HCT116 (cell line): ENCODE results near the gene SUPT6H. TPM values are rescaled to one million over a fixed set of nuclear protein-coding genes. Genes with fewer than 3 reads are reported as not detected.

Experiments
- ATAC-seq: fragments of 200-7000 bp; cut with Tn5 transposase; 2 replicates; pipeline ENCODE4 v1.9.1; 2020; ENCODE audit warnings: mild to moderate bottlenecking, moderate library complexity
- BruUV-seq: library from RNA; stranded (reverse); fragments of 400-500 nt; replicated peaks from 2 replicates; lab custom pipeline; 2021; lab: Mats Ljungman, UMichigan
- CTCF ChIA-PET: fragments of 300-600 bp; sonication (Branson Sonifier 250); formaldehyde crosslinking; loops from one replicate; lab custom pipeline; 2021; ENCODE audit warnings: antibody characterized with exemption; lab: Charles Lee
- POLR2A ChIA-PET: fragments of 300-600, 350-600 bp; sonication (Branson Sonifier 250); formaldehyde crosslinking; loops from one replicate; lab custom pipeline; 2021; ENCODE audit warnings: antibody characterized with exemption; lab: Charles Lee
- RAD21 ChIA-PET, 2 experiments: fragments of 300-600 bp; sonication (Branson Sonifier 250); formaldehyde crosslinking; loops; one replicate each; lab custom pipeline; 2023; ENCODE audit warnings: low total read pairs in 2 of 2; ENCODE audit not compliant: uncharacterized antibody in 2 of 2, unreplicated experiment in 2 of 2, low non-redundant PET in 1 of 2; lab: Charles Lee
- DNase-seq: peaks from one replicate; pipeline ENCODE4 v3.0.0-alpha.2; 2010; ENCODE audit warnings: low read depth, low spot score
- H2AFZ ChIP-seq: fragments of 200-600 bp; shearing (Covaris generic), sonication (generic); 2 replicates; pipeline ENCODE4 v1.6.1; 2017; ENCODE audit warnings: low read depth, mixed run types, mixed read lengths, antibody characterized with exemption, low read length; ENCODE audit not compliant: poor library complexity, severe bottlenecking
- H3K27ac ChIP-seq: 2 replicates; pipeline ENCODE4 v1.5.1; 2012; ENCODE audit warnings: low read depth, low read length
- H3K27me3 ChIP-seq: fragments of 200-600 bp; sonication (generic); 2 replicates; pipeline ENCODE4 v1.6.1; 2016; ENCODE audit warnings: mixed run types, low read length, mixed read lengths; ENCODE audit not compliant: insufficient read depth
- H3K36me3 ChIP-seq, 2 experiments: fragments of 200-500 bp in 1 of 2; fragments of 200-600 bp in 1 of 2; sonication (Bioruptor generic) in 1 of 2; sonication (generic) in 1 of 2; 2 replicates each; pipeline versions ENCODE4 v1.5.1 to v1.6.1; 2014 to 2016; ENCODE audit warnings: low read length in 2 of 2, inconsistent platforms in 1 of 2, mixed read lengths in 1 of 2, mixed run types in 1 of 2; ENCODE audit not compliant: insufficient read depth in 2 of 2, control insufficient read depth in 1 of 2
- H3K4me1 ChIP-seq, 2 experiments: fragments of 200-600 bp in 1 of 2; sonication (generic) in 1 of 2; 2 replicates each; pipeline versions ENCODE4 v1.5.1 to v1.6.1; 2012 to 2017; ENCODE audit warnings: low read length in 2 of 2, inconsistent platforms in 1 of 2, mild to moderate bottlenecking in 1 of 2, mixed read lengths in 1 of 2, mixed run types in 1 of 2, moderate library complexity in 1 of 2; ENCODE audit not compliant: insufficient read depth in 2 of 2, control insufficient read depth in 1 of 2
- H3K4me2 ChIP-seq: fragments of 200-600 bp; sonication (generic); 2 replicates; pipeline ENCODE4 v1.6.1; 2017; ENCODE audit warnings: mixed run types, low read length, mixed read lengths
- H3K4me3 ChIP-seq, 2 experiments: fragments of 200-600 bp in 1 of 2; sonication (generic) in 1 of 2; replicated peaks in 1 of 2; 2 replicates each; pipeline ENCODE4 v1.5.1; 2011 to 2016; ENCODE audit warnings: low read length in 2 of 2, control low read depth in 1 of 2, low read depth in 1 of 2, mild to moderate bottlenecking in 1 of 2, mixed read lengths in 1 of 2, mixed run types in 1 of 2
- H3K79me2 ChIP-seq: fragments of 200-600 bp; sonication (generic); 2 replicates; pipeline ENCODE4 v1.6.1; 2017; ENCODE audit warnings: mild to moderate bottlenecking, mixed run types, low read length, moderate library complexity, mixed read lengths; ENCODE audit not compliant: insufficient read depth
- H3K9ac ChIP-seq: fragments of 200-600 bp; sonication (generic); 2 replicates; pipeline ENCODE4 v1.6.1; 2016; ENCODE audit warnings: low read length, mixed read lengths
- H3K9me2 ChIP-seq: fragments of 200-600 bp; sonication (generic), shearing (Covaris generic); 2 replicates; pipeline ENCODE4 v1.6.1; 2017; ENCODE audit warnings: mixed run types, mild to moderate bottlenecking, moderate library complexity; ENCODE audit not compliant: insufficient read depth
- H3K9me3 ChIP-seq, 2 experiments: fragments of 200-500 bp in 1 of 2; fragments of 200-600 bp in 1 of 2; sonication (Bioruptor generic) in 1 of 2; sonication (generic) in 1 of 2; 2 replicates each; pipeline ENCODE4 v1.6.1; 2014 to 2017; ENCODE audit warnings: low read length in 2 of 2, mixed read lengths in 2 of 2, inconsistent platforms in 1 of 2, low read depth in 1 of 2, mild to moderate bottlenecking in 1 of 2, mixed run types in 1 of 2, moderate library complexity in 1 of 2; ENCODE audit not compliant: control insufficient read depth in 1 of 2, insufficient read depth in 1 of 2
- H4K20me1 ChIP-seq: fragments of 200-600 bp; sonication (generic), shearing (Covaris generic); 2 replicates; pipeline ENCODE4 v1.6.1; 2017; ENCODE audit warnings: mixed run types, mild to moderate bottlenecking, moderate library complexity; ENCODE audit not compliant: insufficient read depth
- CEBPB ChIP-seq: IDR thresholded peaks from 2 replicates; pipeline ENCODE4 v1.6.1; 2012; ENCODE audit warnings: low read depth
- ELF1 ChIP-seq: IDR thresholded peaks from 2 replicates; pipeline ENCODE4 v1.6.1; 2012; ENCODE audit warnings: low read depth, borderline replicate concordance
- EZH2 ChIP-seq: fragments of 200-600 bp; sonication (generic); IDR thresholded peaks from 2 replicates; pipeline ENCODE4 v1.6.1; 2017; ENCODE audit warnings: antibody characterized with exemption, mixed run types
- EZH2phosphoT487 ChIP-seq: fragments of 200-600 bp; IDR thresholded peaks from 2 replicates; pipeline ENCODE4 v1.6.1; 2018; ENCODE audit warnings: antibody characterized with exemption, borderline replicate concordance
- FOSL1 ChIP-seq: IDR thresholded peaks from 2 replicates; pipeline ENCODE4 v1.6.1; 2012; ENCODE audit warnings: low read depth
- JUND ChIP-seq: IDR thresholded peaks from 2 replicates; pipeline ENCODE4 v1.6.1; 2012
- POLR2A ChIP-seq: IDR thresholded peaks from 2 replicates; pipeline ENCODE4 v1.7.0; 2011; ENCODE audit warnings: borderline replicate concordance; ENCODE audit not compliant: insufficient read depth, insufficient read length; ENCODE audit errors: extremely low read depth
- POLR2AphosphoS5 ChIP-seq: IDR thresholded peaks from 2 replicates; pipeline ENCODE4 v1.6.1; 2011; ENCODE audit warnings: mild to moderate bottlenecking, low read depth, low read length, moderate library complexity
- RAD21 ChIP-seq: IDR thresholded peaks from 2 replicates; pipeline ENCODE4 v1.6.1; 2012; ENCODE audit warnings: low read depth, mild to moderate bottlenecking
- SIN3A ChIP-seq: IDR thresholded peaks from 2 replicates; pipeline ENCODE4 v1.6.1; 2012; ENCODE audit warnings: low read depth
- SP1 ChIP-seq: IDR thresholded peaks from 2 replicates; pipeline ENCODE4 v1.6.1; 2012; ENCODE audit warnings: low read depth
- SRF ChIP-seq: IDR thresholded peaks from 2 replicates; pipeline ENCODE4 v1.6.1; 2012; ENCODE audit warnings: low read depth
- TCF7L2 ChIP-seq: IDR thresholded peaks from 2 replicates; pipeline ENCODE4 v1.7.0; 2011; ENCODE audit warnings: borderline replicate concordance, inconsistent platforms; ENCODE audit not compliant: insufficient read depth, insufficient read length; ENCODE audit errors: extremely low read depth
- YY1 ChIP-seq: IDR thresholded peaks from 2 replicates; pipeline ENCODE4 v1.6.1; 2011; ENCODE audit warnings: low read length, low read depth, moderate library complexity, mild to moderate bottlenecking; ENCODE audit not compliant: insufficient replicate concordance; ENCODE audit errors: extremely low read depth
- ZNF274 ChIP-seq: fragments of 200-500 bp; sonication (Bioruptor generic); IDR thresholded peaks from 2 replicates; pipeline ENCODE4 v1.6.1; 2014; ENCODE audit warnings: mild to moderate bottlenecking, low read depth, low read length, inconsistent platforms
- intact Hi-C: fragments of 100-400 bp; cut with micrococcal nuclease; formaldehyde crosslinking; loops from 2 replicates; pipeline ENCODE4 v1.10.0; 2022
- total RNA-seq: library from RNA; stranded (reverse); gene quantifications from one replicate; pipeline ENCODE4 v1.2.1, GENCODE V29; 2021; ENCODE audit not compliant: unreplicated experiment
- TF ChIP-seq, protein P1 (sequence below): IDR thresholded peaks from 2 replicates; pipeline ENCODE4 v1.6.1; 2012; ENCODE audit warnings: low read depth
- TF ChIP-seq, protein P2 (sequence below), 3 experiments: fragments of 200-600 bp in 1 of 3; sonication (generic) in 1 of 3; IDR thresholded peaks in 2 of 3; conservative IDR thresholded peaks in 1 of 3; 2 replicates each; pipeline ENCODE4 v1.5.1; 2012 to 2017; ENCODE audit warnings: low read depth in 2 of 3, low read length in 2 of 3, antibody characterized with exemption in 1 of 3, borderline replicate concordance in 1 of 3, control low read depth in 1 of 3, mild to moderate bottlenecking in 1 of 3, mixed read lengths in 1 of 3, mixed run types in 1 of 3, moderate library complexity in 1 of 3; ENCODE audit not compliant: insufficient read depth in 1 of 3
- TF ChIP-seq, protein P3 (sequence below): IDR thresholded peaks from 2 replicates; pipeline ENCODE4 v1.6.1; 2012
- TF ChIP-seq, protein P4 (sequence below): IDR thresholded peaks from 2 replicates; pipeline ENCODE4 v1.6.1; 2011; ENCODE audit warnings: mild to moderate bottlenecking, low read length, moderate library complexity; ENCODE audit not compliant: insufficient replicate concordance; ENCODE audit errors: extremely low read depth
- TF ChIP-seq, protein P5 (sequence below): IDR thresholded peaks from 2 replicates; pipeline ENCODE4 v1.6.1; 2012

Gene SUPT6H
- total RNA-seq, 1 experiment from 2014 or later: 62.1 TPM

DNA sequence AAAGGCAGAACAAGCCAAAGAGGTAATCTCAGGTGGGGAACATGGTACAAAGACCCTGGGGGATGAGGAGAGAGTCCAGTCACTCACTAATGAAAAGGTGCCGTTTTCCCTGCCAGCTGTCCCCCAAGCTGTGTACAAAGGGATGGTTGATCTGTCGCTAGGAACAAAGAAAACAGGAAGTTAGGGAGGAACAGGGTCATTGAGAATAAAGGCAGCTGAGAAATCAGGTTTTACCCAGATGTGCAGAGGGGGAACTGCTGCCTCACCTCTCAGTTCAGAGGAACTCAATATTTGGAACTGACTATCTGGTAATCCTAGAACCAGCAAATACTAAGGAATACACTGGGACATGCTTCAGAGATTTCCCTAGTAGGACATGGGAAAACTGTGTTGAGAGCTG lies 49.5 kb upstream of the SUPT6H start:
- intact Hi-C loops: no loop called here
- H3K27me3 ChIP-seq: no peaks in the 10 kb centered on the region
- H2AFZ ChIP-seq: no peak overlapping the region
- no peaks in the 10 kb centered on the region for H3K79me2 ChIP-seq
- DNase-seq (no peak), ATAC-seq (no peak)
- POLR2A ChIA-PET: no interaction called here
- no peak overlapping the region for H3K27ac ChIP-seq
- no peak overlapping the region for H3K9ac ChIP-seq
- H3K9me3 ChIP-seq: no peaks in the 10 kb centered on the region
- no peaks in the 10 kb centered on the region for H3K9me2 ChIP-seq
- H3K4me2 ChIP-seq: no peak overlapping the region
- TF ChIP-seq SRF (no peak), SIN3A (no peak), SP1 (no peak), EZH2 (no peak), FOSL1 (no peak), TCF7L2 (no peak), CEBPB (no peak), ELF1 (no peak), POLR2AphosphoS5 (no peak), POLR2A (no peak), YY1 (no peak), RAD21 (no peak), EZH2phosphoT487 (no peak), ZNF274 (no peak), JUND (no peak)
- TF ChIP-seq, protein P1, sequence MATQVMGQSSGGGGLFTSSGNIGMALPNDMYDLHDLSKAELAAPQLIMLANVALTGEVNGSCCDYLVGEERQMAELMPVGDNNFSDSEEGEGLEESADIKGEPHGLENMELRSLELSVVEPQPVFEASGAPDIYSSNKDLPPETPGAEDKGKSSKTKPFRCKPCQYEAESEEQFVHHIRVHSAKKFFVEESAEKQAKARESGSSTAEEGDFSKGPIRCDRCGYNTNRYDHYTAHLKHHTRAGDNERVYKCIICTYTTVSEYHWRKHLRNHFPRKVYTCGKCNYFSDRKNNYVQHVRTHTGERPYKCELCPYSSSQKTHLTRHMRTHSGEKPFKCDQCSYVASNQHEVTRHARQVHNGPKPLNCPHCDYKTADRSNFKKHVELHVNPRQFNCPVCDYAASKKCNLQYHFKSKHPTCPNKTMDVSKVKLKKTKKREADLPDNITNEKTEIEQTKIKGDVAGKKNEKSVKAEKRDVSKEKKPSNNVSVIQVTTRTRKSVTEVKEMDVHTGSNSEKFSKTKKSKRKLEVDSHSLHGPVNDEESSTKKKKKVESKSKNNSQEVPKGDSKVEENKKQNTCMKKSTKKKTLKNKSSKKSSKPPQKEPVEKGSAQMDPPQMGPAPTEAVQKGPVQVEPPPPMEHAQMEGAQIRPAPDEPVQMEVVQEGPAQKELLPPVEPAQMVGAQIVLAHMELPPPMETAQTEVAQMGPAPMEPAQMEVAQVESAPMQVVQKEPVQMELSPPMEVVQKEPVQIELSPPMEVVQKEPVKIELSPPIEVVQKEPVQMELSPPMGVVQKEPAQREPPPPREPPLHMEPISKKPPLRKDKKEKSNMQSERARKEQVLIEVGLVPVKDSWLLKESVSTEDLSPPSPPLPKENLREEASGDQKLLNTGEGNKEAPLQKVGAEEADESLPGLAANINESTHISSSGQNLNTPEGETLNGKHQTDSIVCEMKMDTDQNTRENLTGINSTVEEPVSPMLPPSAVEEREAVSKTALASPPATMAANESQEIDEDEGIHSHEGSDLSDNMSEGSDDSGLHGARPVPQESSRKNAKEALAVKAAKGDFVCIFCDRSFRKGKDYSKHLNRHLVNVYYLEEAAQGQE: no peak
- TF ChIP-seq, protein P2, sequence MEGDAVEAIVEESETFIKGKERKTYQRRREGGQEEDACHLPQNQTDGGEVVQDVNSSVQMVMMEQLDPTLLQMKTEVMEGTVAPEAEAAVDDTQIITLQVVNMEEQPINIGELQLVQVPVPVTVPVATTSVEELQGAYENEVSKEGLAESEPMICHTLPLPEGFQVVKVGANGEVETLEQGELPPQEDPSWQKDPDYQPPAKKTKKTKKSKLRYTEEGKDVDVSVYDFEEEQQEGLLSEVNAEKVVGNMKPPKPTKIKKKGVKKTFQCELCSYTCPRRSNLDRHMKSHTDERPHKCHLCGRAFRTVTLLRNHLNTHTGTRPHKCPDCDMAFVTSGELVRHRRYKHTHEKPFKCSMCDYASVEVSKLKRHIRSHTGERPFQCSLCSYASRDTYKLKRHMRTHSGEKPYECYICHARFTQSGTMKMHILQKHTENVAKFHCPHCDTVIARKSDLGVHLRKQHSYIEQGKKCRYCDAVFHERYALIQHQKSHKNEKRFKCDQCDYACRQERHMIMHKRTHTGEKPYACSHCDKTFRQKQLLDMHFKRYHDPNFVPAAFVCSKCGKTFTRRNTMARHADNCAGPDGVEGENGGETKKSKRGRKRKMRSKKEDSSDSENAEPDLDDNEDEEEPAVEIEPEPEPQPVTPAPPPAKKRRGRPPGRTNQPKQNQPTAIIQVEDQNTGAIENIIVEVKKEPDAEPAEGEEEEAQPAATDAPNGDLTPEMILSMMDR (IDR thresholded peaks at IDR 0.05 in 2 of 3, conservative IDR thresholded peaks at IDR 0.05 in 1 of 3; ENCODE audit: borderline replicate concordance in 1 of 3, insufficient read depth in 1 of 3, low read depth in 2 of 3, low read length in 2 of 3): no peak
- TF ChIP-seq, protein P3, sequence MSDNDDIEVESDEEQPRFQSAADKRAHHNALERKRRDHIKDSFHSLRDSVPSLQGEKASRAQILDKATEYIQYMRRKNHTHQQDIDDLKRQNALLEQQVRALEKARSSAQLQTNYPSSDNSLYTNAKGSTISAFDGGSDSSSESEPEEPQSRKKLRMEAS: no peak
- TF ChIP-seq, protein P4, sequence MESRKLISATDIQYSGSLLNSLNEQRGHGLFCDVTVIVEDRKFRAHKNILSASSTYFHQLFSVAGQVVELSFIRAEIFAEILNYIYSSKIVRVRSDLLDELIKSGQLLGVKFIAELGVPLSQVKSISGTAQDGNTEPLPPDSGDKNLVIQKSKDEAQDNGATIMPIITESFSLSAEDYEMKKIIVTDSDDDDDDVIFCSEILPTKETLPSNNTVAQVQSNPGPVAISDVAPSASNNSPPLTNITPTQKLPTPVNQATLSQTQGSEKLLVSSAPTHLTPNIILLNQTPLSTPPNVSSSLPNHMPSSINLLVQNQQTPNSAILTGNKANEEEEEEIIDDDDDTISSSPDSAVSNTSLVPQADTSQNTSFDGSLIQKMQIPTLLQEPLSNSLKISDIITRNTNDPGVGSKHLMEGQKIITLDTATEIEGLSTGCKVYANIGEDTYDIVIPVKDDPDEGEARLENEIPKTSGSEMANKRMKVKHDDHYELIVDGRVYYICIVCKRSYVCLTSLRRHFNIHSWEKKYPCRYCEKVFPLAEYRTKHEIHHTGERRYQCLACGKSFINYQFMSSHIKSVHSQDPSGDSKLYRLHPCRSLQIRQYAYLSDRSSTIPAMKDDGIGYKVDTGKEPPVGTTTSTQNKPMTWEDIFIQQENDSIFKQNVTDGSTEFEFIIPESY: no peak
- TF ChIP-seq, protein P5, sequence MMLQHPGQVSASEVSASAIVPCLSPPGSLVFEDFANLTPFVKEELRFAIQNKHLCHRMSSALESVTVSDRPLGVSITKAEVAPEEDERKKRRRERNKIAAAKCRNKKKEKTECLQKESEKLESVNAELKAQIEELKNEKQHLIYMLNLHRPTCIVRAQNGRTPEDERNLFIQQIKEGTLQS: no peak
- RAD21 ChIA-PET: no interaction called here
- no peak overlapping the region for H3K4me3 ChIP-seq
- H4K20me1 ChIP-seq: no peaks in the 10 kb centered on the region
- CTCF ChIA-PET: interaction anchor here (1.0 to 1.5 kb wide), 3 partner anchors 12 to 16 kb away, joined by 3 read pairs; no protein-coding TSS in a partner anchor
- BruUV-seq: no TSS peak
- peaks cover 41 to 52% of the 10 kb centered on the region in 2 experiments for H3K36me3 ChIP-seq
- H3K4me1 ChIP-seq: no peaks in the 10 kb centered on the region
